Heart left ventricle (tissue), 13 donors: ENCODE results near the gene DHRS7.

Experiments
- CTCF ChIP-seq, 12 donors: fragments of 200-600 bp; sonication (generic) in 4 of 12; IDR thresholded peaks; one replicate each; pipeline versions ENCODE4 v1.5.0 to v1.8.0; 2018 to 2022; ENCODE audit warnings: antibody characterized with exemption in 12 of 12, mild to moderate bottlenecking in 5 of 12
- POLR2A ChIP-seq, 2 donors: fragments of 450-650 bp; IDR thresholded peaks; one replicate each; pipeline ENCODE4 v1.6.1; 2017; ENCODE audit warnings: antibody characterized with exemption in 2 of 2, mild to moderate bottlenecking in 2 of 2, moderate library complexity in 2 of 2
- donor health status: ischemic (EF 13 %, LVEDD 7.1; RV severe dilation, severe dysfunction).
- donor health status: DM: no; HTN: yes; CAD: no.
- donor health status: DM: no; HTN: no; CAD: no.
- donor health status: ischemic (EF 25% LVEDD 6.9; RV normal size, moderate dysfunction).
- donor health status: ischemic (EF 25% LVEDD 5.7; RV mildly dilated, moderate dysfunction).
- donor health status: ischemic (EF 35%, LVEDD 5.7; RV mildly dilated, moderate dysfunction).
- donor health status: nonischemic (EF 11% LVEDD 7.7; RV severe dilation, severe dysfunction).
- donor health status: DM: yes; HTN: yes; CAD: no.
- donor health status: PGD.
- donor health status: ischemic (EF 29% LVEDD 5.4; RV normal size, mild dysfunction).
- donor health status: nonischemic (EF 23%, LVEDD 6.1; RV moderate dilation, normal function).

GRCh38 chr14:60163693-60164092 is 1.5 kb downstream of the DHRS7 start:
- TF ChIP-seq CTCF (IDR thresholded peaks at IDR 0.05) = no peak
- no peak for TF ChIP-seq POLR2A (IDR thresholded peaks at IDR 0.05)
